Keratinocyte (primary cell): Measurements from ENCODE around the gene RNF144A. TPM values are rescaled to one million over a fixed set of nuclear protein-coding genes. Genes with fewer than 3 reads are reported as not detected.

Experiments used
- DNase-seq: peaks from one replicate; pipeline ENCODE4 v3.0.0-alpha.2; 2011; ENCODE audit warnings: low read depth, missing footprints, low spot score
- FAIRE-seq: peaks from 2 replicates; lab custom pipeline; 2011; peaks lifted over from hg19 to GRCh38; lab: Jason Lieb, UNC
- H2AFZ ChIP-seq: 2 replicates; pipeline ENCODE4 v1.6.0; 2012; ENCODE audit warnings: low read length, control low read depth, inconsistent platforms; ENCODE audit not compliant: control insufficient read depth
- H3K27ac ChIP-seq: 2 replicates; pipeline ENCODE4 v1.5.1; 2011; ENCODE audit warnings: low read length; ENCODE audit not compliant: control insufficient read depth, insufficient read depth
- H3K27me3 ChIP-seq: 3 replicates; pipeline ENCODE4 v1.6.0; 2011; ENCODE audit warnings: low read length; ENCODE audit not compliant: control insufficient read depth, insufficient read depth; ENCODE audit errors: extremely low read depth
- H3K36me3 ChIP-seq, 2 experiments: 2 replicates in 1 of 2; 3 replicates in 1 of 2; pipeline ENCODE4 v1.5.1; 2011; ENCODE audit warnings: low read length in 2 of 2, mild to moderate bottlenecking in 1 of 2; ENCODE audit not compliant: control insufficient read depth in 2 of 2, insufficient read depth in 2 of 2; ENCODE audit errors: extremely low read depth in 1 of 2
- H3K4me1 ChIP-seq: 3 replicates; pipeline ENCODE4 v1.5.1; 2011; ENCODE audit warnings: low read length; ENCODE audit not compliant: control insufficient read depth, insufficient read depth; ENCODE audit errors: extremely low read depth
- H3K4me2 ChIP-seq: 3 replicates; pipeline ENCODE4 v1.6.0; 2011; ENCODE audit warnings: low read depth, low read length; ENCODE audit not compliant: control insufficient read depth, insufficient read depth; ENCODE audit errors: extremely low read depth
- H3K4me3 ChIP-seq, 3 experiments: fragments of 200-600 bp in 1 of 3; sonication (generic) in 1 of 3; 2 replicates in 2 of 3; 3 replicates in 1 of 3; pipeline ENCODE4 v1.5.1; 2011 to 2016; ENCODE audit warnings: low read length in 3 of 3, mild to moderate bottlenecking in 3 of 3, control low read depth in 2 of 3, inconsistent platforms in 1 of 3, low read depth in 1 of 3, mixed read lengths in 1 of 3, mixed run types in 1 of 3, moderate library complexity in 1 of 3; ENCODE audit not compliant: control insufficient read depth in 2 of 3, insufficient read depth in 2 of 3; ENCODE audit errors: extremely low read depth in 1 of 3
- H3K79me2 ChIP-seq: 2 replicates; pipeline ENCODE4 v1.6.0; 2012; ENCODE audit warnings: low read length; ENCODE audit not compliant: control insufficient read depth, insufficient read depth
- H3K9ac ChIP-seq: 3 replicates; pipeline ENCODE4 v1.6.0; 2011; ENCODE audit warnings: low read length; ENCODE audit not compliant: control insufficient read depth, insufficient read depth; ENCODE audit errors: extremely low read depth
- H3K9me1 ChIP-seq: 3 replicates; pipeline ENCODE4 v1.6.0; 2011; ENCODE audit warnings: low read length; ENCODE audit not compliant: control insufficient read depth, insufficient read depth; ENCODE audit errors: extremely low read depth
- H3K9me3 ChIP-seq: 2 replicates; pipeline ENCODE4 v1.5.1; 2012; ENCODE audit warnings: low read depth, low read length; ENCODE audit not compliant: control insufficient read depth
- H4K20me1 ChIP-seq: 3 replicates; pipeline ENCODE4 v1.6.0; 2011; ENCODE audit warnings: low read length; ENCODE audit not compliant: control insufficient read depth, insufficient read depth; ENCODE audit errors: extremely low read depth
- CTCF ChIP-seq, 3 experiments: IDR thresholded peaks in 1 of 3; conservative IDR thresholded peaks in 1 of 3; optimal IDR thresholded peaks in 1 of 3; 2 replicates in 2 of 3; 3 replicates in 1 of 3; pipeline versions ENCODE3 to v1.5.1; 2011; ENCODE audit warnings: low read length in 3 of 3, mild to moderate bottlenecking in 3 of 3, moderate library complexity in 2 of 3, control low read depth in 1 of 3, inconsistent platforms in 1 of 3; ENCODE audit not compliant: insufficient read depth in 2 of 3; ENCODE audit errors: extremely low read depth in 1 of 3
- EZH2 ChIP-seq: IDR thresholded peaks from one replicate; pipeline ENCODE4 v1.6.1; 2012; ENCODE audit warnings: inconsistent platforms, mild to moderate bottlenecking, low read length, moderate library complexity
- dilution Hi-C: fragments of 300-500 bp; cut with MboI; formaldehyde crosslinking; loops from one replicate; pipeline ENCODE4 v1.7.0; 2020; ENCODE audit warnings: low sequenced_read_pairs; ENCODE audit not compliant: extremely low pct_ligation_motif_present
- polyA plus RNA-seq, 5 experiments: library from polyadenylated mRNA; depleted of rRNA in 3 of 5; stranded (reverse) in 3 of 5; stranded (forward) in 1 of 5; unstranded in 1 of 5; fragments of >200 nt; gene quantifications; 1 replicate in 1 of 5; 2 replicates in 3 of 5; 3 replicates in 1 of 5; pipeline versions ENCODE4 v1.2.1 to v1.2.3, GENCODE V29; 2011 to 2012; ENCODE audit warnings: missing spikeins in 2 of 5, low read depth in 1 of 5, low replicate concordance in 1 of 5

RNF144A gene
- polyA plus RNA-seq, 1 donor (not counting 4 experiments of a cell fraction or from before 2014, with no cell fraction given) = 1.4 TPM

- Histone ChIP-seq H3K4me1 (no peaks in the 10 kb centered on the region), H3K36me3 (no peaks in the 10 kb centered on the region), H3K79me2 (no peaks in the 10 kb centered on the region), H3K27me3 (no peaks in the 10 kb centered on the region), H3K4me2 (no peak overlapping the region), H3K27ac (no peak overlapping the region), H4K20me1 (no peaks in the 10 kb centered on the region), H3K4me3 (no peak overlapping the region), H3K9me3 (no peaks in the 10 kb centered on the region), H3K9ac (no peak overlapping the region), H2AFZ (no peak overlapping the region), H3K9me1 (no peaks in the 10 kb centered on the region)
- dilution Hi-C loops = no loop called here
- no peak for FAIRE-seq
- no peak for TF ChIP-seq EZH2
- no peak for TF ChIP-seq CTCF (optimal IDR thresholded peaks at IDR 0.05 in 1 of 3, IDR thresholded peaks at IDR 0.05 in 1 of 3, conservative IDR thresholded peaks at IDR 0.05 in 1 of 3; ENCODE audit: extremely low read depth in 1 of 3, insufficient read depth in 2 of 3, low read length in 3 of 3)
- no peak for DNase-seq
Measured at GRCh38 chr2:6945087-6945813, 28.0 kb downstream of the RNF144A start.

GRCh38 chr2:6945821-6946220 lies 28.6 kb downstream of the RNF144A start:
- H3K4me2 ChIP-seq = no peak overlapping the region
- dilution Hi-C loops = no loop called here
- no peak for FAIRE-seq

More at GRCh38 chr2:6945821-6946220, 28.6 kb downstream of the RNF144A start:
- Histone ChIP-seq H3K79me2 (no peaks in the 10 kb centered on the region), H3K27ac (no peak overlapping the region), H3K4me1 (no peaks in the 10 kb centered on the region), H3K9ac (no peak overlapping the region), H3K27me3 (no peaks in the 10 kb centered on the region), H2AFZ (no peak overlapping the region), H3K9me1 (no peaks in the 10 kb centered on the region), H3K4me3 (no peak overlapping the region), H3K9me3 (no peaks in the 10 kb centered on the region), H4K20me1 (no peaks in the 10 kb centered on the region), H3K36me3 (no peaks in the 10 kb centered on the region)
- DNase-seq = no peak
- TF ChIP-seq EZH2 (no peak), CTCF (optimal IDR thresholded peaks at IDR 0.05 in 1 of 3, IDR thresholded peaks at IDR 0.05 in 1 of 3, conservative IDR thresholded peaks at IDR 0.05 in 1 of 3; ENCODE audit: extremely low read depth in 1 of 3, insufficient read depth in 2 of 3, low read length in 3 of 3) (no peak)
